HepG2 (cell line): ENCODE measurements around the gene CCDC183. TPM values are rescaled to one million over a fixed set of nuclear protein-coding genes. Genes with fewer than 3 reads are reported as not detected.

Experiments
- ERF ChIP-seq: IDR thresholded peaks from 2 replicates; pipeline ENCODE4 v1.6.1; 2018; ENCODE audit warnings: missing biosample characterization, missing genetic modification reagents
- FOXK2 ChIP-seq: fragments of 450-650 bp; IDR thresholded peaks from 2 replicates; pipeline ENCODE4 v1.6.1; 2016
- GPN1 ChIP-seq: sonication (generic); formaldehyde crosslinking; IDR thresholded peaks from 2 replicates; pipeline ENCODE4 v1.5.1; 2020; ENCODE audit warnings: missing genetic modification reagents, borderline replicate concordance
- GTF2F1 ChIP-seq: fragments of 150-350 bp; IDR thresholded peaks from 2 replicates; pipeline ENCODE4 v1.6.1; 2014; ENCODE audit warnings: low read length
- MAZ ChIP-seq, 2 experiments: sonication (generic) in 1 of 2; formaldehyde crosslinking in 1 of 2; IDR thresholded peaks; 2 replicates each; pipeline versions ENCODE4 v1.5.0 to v1.6.1; 2012 to 2020; ENCODE audit warnings: low read depth in 2 of 2, mild to moderate bottlenecking in 2 of 2, borderline replicate concordance in 1 of 2, improper control_type of control experiment in 1 of 2, low read length in 1 of 2, missing genetic modification reagents in 1 of 2, moderate library complexity in 1 of 2
- MZF1 ChIP-seq: sonication (generic); formaldehyde crosslinking; IDR thresholded peaks from 2 replicates; pipeline ENCODE4 v1.8.1; 2023; ENCODE audit warnings: mild to moderate bottlenecking, missing genetic modification reagents, borderline replicate concordance
- NFYB ChIP-seq: sonication (generic); formaldehyde crosslinking; IDR thresholded peaks from 2 replicates; pipeline ENCODE4 v1.4.0; 2020; ENCODE audit warnings: missing genetic modification reagents
- POGZ ChIP-seq: sonication (generic); formaldehyde crosslinking; IDR thresholded peaks from 2 replicates; pipeline ENCODE4 v1.4.0; 2020; ENCODE audit warnings: mild to moderate bottlenecking, missing genetic modification reagents
- POLR2A ChIP-seq, 2 experiments: IDR thresholded peaks; 2 replicates each; pipeline ENCODE4 v1.6.1; 2011; ENCODE audit warnings: low read depth in 2 of 2, low read length in 2 of 2, mild to moderate bottlenecking in 1 of 2, moderate library complexity in 1 of 2; ENCODE audit not compliant: insufficient read depth in 1 of 2
- SKI ChIP-seq: fragments of 450-650 bp; IDR thresholded peaks from one replicate; pipeline ENCODE4 v1.6.1; 2018; ENCODE audit warnings: mild to moderate bottlenecking; ENCODE audit not compliant: partially characterized antibody
- SP140L ChIP-seq: sonication (generic); formaldehyde crosslinking; IDR thresholded peaks from 2 replicates; pipeline ENCODE4 v1.4.0; 2020; ENCODE audit warnings: missing genetic modification reagents, borderline replicate concordance
- U2AF1 ChIP-seq: fragments of 200-400 bp; formaldehyde crosslinking; optimal IDR thresholded peaks from 2 replicates; pipeline ENCODE3; 2017; ENCODE audit warnings: mild to moderate bottlenecking, low read depth, low read length
- YEATS2 ChIP-seq: sonication (generic); formaldehyde crosslinking; IDR thresholded peaks from 2 replicates; pipeline ENCODE4 v1.4.0; 2020; ENCODE audit warnings: missing genetic modification reagents, borderline replicate concordance
- ZMAT3 ChIP-seq: sonication (generic); formaldehyde crosslinking; conservative IDR thresholded peaks from 2 replicates; pipeline ENCODE4 v1.7.0; 2021; ENCODE audit warnings: missing genetic modification reagents
- ZNF224 ChIP-seq: sonication (generic); formaldehyde crosslinking; IDR thresholded peaks from 2 replicates; pipeline ENCODE4 v1.5.0; 2020; ENCODE audit warnings: mild to moderate bottlenecking, missing genetic modification reagents
- ZNF788 ChIP-seq: sonication (generic); formaldehyde crosslinking; IDR thresholded peaks from 2 replicates; pipeline ENCODE4 v1.5.0; 2020; ENCODE audit warnings: mild to moderate bottlenecking, missing genetic modification reagents, borderline replicate concordance
- polyA plus RNA-seq, 8 experiments: library from polyadenylated mRNA; depleted of rRNA in 3 of 8; stranded (reverse) in 7 of 8; unstranded in 1 of 8; fragments of >200 nt; fragmentation: Illumina TruSeq in 4 of 8; extraction: Trizol in 4 of 8; gene quantifications; 2 replicates each; pipeline versions ENCODE4 v1.2.1 to v1.2.3, GENCODE V29; 2011 to 2016; ENCODE audit warnings: low read depth in 4 of 8, missing spikeins in 1 of 8, mixed read lengths in 1 of 8; ENCODE audit not compliant: insufficient read depth in 1 of 8
- total RNA-seq, 5 experiments: library from RNA; depleted of rRNA; stranded (reverse); fragments of >200 nt; fragmentation: Illumina TruSeq; extraction: Trizol; gene quantifications; 2 replicates each; pipeline ENCODE4 v1.2.3, GENCODE V29; 2016; ENCODE audit warnings: low read depth in 1 of 5
- TF ChIP-seq, protein P1 (sequence below): sonication (generic); formaldehyde crosslinking; IDR thresholded peaks from 2 replicates; pipeline ENCODE4 v1.8.1; 2023; ENCODE audit warnings: mild to moderate bottlenecking, inconsistent platforms, moderate library complexity, missing genetic modification reagents, borderline replicate concordance
- TF ChIP-seq, protein P2 (sequence below): sonication (generic); formaldehyde crosslinking; IDR thresholded peaks from 2 replicates; pipeline ENCODE4 v1.4.0; 2020; ENCODE audit warnings: missing genetic modification reagents, mild to moderate bottlenecking, borderline replicate concordance
- TF ChIP-seq, protein P3 (sequence below): sonication (generic); formaldehyde crosslinking; IDR thresholded peaks from 2 replicates; pipeline ENCODE4 v1.5.0; 2020; ENCODE audit warnings: missing genetic modification reagents
- TF ChIP-seq, protein P4 (sequence below): sonication (generic); formaldehyde crosslinking; IDR thresholded peaks from 2 replicates; pipeline ENCODE4 v1.5.0; 2020; ENCODE audit warnings: missing genetic modification reagents, mild to moderate bottlenecking, borderline replicate concordance
- TF ChIP-seq, protein P5 (sequence below): sonication (generic); formaldehyde crosslinking; IDR thresholded peaks from 2 replicates; pipeline ENCODE4 v1.4.0; 2020; ENCODE audit warnings: mild to moderate bottlenecking, low read depth, missing genetic modification reagents

CCDC183 gene
- total and polyA plus RNA-seq, 2 of the 13 experiments (the other 11 are each of a cell fraction or from before 2014, with no cell fraction given) = 5.0 to 66.4 TPM

DNA sequence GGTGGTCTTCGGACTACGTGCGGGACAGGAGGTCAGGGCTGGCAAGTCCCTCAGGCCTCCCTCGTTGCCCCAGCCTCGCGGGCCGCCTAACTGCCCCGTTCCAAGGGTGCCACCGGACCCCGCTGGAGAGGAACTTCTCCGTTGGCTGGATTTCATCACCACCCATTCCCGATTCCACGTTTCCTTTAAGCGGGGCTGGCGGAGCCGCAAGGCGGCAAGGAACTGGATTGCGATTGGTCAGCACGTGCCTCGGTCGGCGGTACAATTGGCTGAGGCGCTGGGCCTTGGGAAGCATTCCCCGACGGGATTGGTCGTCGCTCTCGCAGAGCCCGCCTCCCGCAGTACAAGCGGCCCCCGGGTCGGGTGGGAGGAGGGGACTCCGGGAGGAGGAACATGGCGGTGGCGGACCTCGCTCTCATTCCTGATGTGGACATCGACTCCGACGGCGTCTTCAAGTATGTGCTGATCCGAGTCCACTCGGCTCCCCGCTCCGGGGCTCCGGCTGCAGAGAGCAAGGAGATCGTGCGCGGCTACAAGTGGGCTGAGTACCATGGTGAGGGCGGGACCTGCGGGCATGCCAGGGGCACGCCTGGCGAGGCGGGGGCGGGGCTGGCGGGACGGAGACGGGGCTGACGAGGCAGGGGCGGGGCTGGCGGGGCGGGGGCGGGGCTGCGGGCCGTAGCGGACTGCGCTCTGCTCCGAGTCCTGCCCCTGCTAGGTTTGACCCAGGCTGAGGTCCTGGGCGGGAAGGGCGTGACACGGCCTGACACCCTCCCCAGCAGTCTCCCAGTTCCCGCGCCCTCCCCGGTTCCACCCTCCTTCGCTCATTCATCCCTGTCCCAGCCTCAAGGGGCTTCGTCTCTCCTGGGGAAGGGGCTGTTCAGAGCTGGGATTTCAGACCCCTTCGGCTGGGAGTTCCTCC, 53.2 kb downstream of the CCDC183 start, which contains the start of gene PHPT1 (continued):
- TF ChIP-seq MAZ (IDR thresholded peaks at IDR 0.05; ENCODE audit: borderline replicate concordance, low read depth, low read length) (peak; percentile 95), MAZ (CRISPR knock-in tag; IDR thresholded peaks at IDR 0.05; ENCODE audit: low read depth) (peak; percentile 85; the same call in 1 of the 2 replicates), SP140L (CRISPR knock-in tag) (no peak), GPN1 (CRISPR knock-in tag) (no peak), SKI (no peak), ZNF224 (no peak), U2AF1 (no peak), ZMAT3 (CRISPR knock-in tag) (no peak; the same call in 1 of the 2 replicates), POGZ (CRISPR knock-in tag) (peak; percentile 44; the same call in 1 of the 2 replicates), ZNF788 (peak; percentile 57; the same call in 1 of the 2 replicates), ERF (CRISPR knock-in tag) (peak; percentile 90), POLR2A (IDR thresholded peaks at IDR 0.05; ENCODE audit: insufficient read depth in 1 of 2, low read depth in 2 of 2, low read length in 2 of 2) (peak in 1 of 2 experiments; percentile 95; a peak in 2 of 4 replicates), FOXK2 (no peak), NFYB (CRISPR knock-in tag) (peak; percentile 98), YEATS2 (CRISPR knock-in tag) (peak; percentile 67; the same call in 1 of the 2 replicates), MZF1 (CRISPR knock-in tag) (no peak), GTF2F1 (peak; percentile 43; the same call in 1 of the 2 replicates)
- TF ChIP-seq, protein P1, sequence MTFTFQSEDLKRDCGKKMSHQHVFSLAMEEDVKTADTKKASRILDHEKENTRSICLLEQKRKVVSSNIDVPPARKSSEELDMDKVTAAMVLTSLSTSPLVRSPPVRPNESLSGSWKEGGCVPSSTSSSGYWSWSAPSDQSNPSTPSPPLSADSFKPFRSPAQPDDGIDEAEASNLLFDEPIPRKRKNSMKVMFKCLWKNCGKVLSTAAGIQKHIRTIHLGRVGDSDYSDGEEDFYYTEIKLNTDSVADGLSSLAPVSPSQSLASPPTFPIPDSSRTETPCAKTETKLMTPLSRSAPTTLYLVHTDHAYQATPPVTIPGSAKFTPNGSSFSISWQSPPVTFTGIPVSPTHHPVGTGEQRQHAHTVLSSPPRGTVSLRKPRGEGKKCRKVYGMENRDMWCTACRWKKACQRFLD = no peak
- TF ChIP-seq, protein P2, sequence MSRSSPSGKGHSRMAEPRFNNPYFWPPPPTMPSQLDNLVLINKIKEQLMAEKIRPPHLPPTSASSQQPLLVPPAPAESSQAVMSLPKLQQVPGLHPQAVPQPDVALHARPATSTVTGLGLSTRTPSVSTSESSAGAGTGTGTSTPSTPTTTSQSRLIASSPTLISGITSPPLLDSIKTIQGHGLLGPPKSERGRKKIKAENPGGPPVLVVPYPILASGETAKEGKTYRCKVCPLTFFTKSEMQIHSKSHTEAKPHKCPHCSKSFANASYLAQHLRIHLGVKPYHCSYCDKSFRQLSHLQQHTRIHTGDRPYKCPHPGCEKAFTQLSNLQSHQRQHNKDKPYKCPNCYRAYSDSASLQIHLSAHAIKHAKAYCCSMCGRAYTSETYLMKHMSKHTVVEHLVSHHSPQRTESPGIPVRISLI (CRISPR knock-in tag) = no peak
- TF ChIP-seq, protein P3, sequence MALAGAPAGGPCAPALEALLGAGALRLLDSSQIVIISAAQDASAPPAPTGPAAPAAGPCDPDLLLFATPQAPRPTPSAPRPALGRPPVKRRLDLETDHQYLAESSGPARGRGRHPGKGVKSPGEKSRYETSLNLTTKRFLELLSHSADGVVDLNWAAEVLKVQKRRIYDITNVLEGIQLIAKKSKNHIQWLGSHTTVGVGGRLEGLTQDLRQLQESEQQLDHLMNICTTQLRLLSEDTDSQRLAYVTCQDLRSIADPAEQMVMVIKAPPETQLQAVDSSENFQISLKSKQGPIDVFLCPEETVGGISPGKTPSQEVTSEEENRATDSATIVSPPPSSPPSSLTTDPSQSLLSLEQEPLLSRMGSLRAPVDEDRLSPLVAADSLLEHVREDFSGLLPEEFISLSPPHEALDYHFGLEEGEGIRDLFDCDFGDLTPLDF (CRISPR knock-in tag) = peak; percentile 86
- TF ChIP-seq, protein P4, sequence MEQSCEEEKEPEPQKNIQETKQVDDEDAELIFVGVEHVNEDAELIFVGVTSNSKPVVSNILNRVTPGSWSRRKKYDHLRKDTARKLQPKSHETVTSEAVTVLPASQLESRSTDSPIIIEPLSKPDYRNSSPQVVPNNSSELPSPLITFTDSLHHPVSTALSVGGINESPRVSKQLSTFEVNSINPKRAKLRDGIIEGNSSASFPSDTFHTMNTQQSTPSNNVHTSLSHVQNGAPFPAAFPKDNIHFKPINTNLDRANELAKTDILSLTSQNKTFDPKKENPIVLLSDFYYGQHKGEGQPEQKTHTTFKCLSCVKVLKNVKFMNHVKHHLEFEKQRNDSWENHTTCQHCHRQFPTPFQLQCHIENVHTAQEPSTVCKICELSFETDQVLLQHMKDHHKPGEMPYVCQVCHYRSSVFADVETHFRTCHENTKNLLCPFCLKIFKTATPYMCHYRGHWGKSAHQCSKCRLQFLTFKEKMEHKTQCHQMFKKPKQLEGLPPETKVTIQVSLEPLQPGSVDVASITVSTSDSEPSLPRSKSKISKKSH (CRISPR knock-in tag) = peak; percentile 57; the same call in 1 of the 2 replicates
- TF ChIP-seq, protein P5, sequence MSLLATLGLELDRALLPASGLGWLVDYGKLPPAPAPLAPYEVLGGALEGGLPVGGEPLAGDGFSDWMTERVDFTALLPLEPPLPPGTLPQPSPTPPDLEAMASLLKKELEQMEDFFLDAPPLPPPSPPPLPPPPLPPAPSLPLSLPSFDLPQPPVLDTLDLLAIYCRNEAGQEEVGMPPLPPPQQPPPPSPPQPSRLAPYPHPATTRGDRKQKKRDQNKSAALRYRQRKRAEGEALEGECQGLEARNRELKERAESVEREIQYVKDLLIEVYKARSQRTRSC (CRISPR knock-in tag) = 0 out of 2 replicates have a peak, but pooled peaks have one; percentile 57
